HG02623 (cell line): ENCODE results near the gene HYAL4.
"Not testable (repeated sequence)": the region's sequence is repeated elsewhere in the genome, so short reads cannot be mapped to it uniquely, and the experiment has no call there.

ENCODE experiments used
- ATAC-seq: cut with Tn5 transposase; IDR thresholded peaks from one replicate; pipeline ENCODE4 v1.9.1; 2021; ENCODE audit warnings: moderate library complexity; ENCODE audit not compliant: unreplicated experiment

HYAL4 gene

DNA sequence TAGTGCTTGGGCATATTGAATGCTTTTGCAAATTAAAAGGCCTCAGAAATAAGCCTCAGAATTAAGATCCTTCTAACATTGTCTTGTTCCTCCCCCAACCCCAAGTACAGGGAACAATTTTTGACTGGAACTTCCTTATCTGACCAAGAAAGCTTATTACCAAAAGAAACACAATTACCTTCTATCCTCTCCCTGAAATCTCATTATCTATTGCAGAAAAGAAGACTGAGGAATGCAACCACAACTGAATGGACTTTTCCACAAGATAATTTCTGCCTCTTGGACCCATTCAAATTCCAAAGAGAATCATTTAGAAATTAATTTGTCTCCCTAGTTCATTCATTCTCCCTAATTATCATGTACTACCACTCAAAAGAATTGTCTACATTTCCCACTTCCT lies 43.2 kb downstream of the HYAL4 start:
- no peak for ATAC-seq

- ATAC-seq, result not testable (repeated sequence)
Measured at GRCh38 chr7:123894753-123895152, 49.8 kb downstream of the HYAL4 start.

DNA sequence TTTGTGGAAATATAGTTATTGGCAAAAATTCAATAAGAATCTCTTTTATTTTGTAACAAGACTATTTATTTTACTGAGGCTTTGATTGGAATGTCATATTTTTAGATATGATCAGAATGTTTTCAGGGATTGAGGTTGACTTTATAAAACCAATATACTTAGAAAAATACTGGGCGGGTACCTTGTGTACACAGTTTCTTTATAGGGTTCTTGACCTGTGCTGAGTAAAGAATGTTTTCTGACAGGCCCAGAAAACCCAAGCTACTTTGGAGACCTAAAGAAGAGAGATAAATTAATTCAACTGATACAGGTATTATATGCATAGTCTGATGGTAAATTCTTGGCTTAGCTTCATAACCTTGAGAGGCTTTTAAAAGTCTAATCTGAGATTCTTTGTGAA lies 56.1 kb downstream of the HYAL4 start:
- ATAC-seq, result no peak

DNA sequence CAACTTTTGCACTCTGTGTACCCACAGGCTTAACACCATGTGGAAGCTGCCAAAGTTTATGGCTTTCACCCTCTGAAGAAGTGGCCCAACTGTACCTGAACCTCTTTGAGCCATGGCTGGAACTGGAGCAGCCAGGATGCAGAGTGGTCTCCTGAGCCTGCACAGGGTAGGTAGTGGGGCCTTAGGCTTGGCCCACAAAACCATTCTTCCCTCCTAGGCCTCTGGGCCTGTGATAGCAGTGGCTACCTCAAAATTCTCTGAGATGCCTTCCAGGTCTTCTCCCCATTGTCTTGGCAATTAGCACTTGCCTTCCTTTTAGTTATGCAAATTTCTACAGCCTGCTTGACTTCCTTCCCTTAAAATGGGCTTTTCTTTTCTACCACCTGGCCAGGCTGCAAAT lies 60.7 kb downstream of the HYAL4 start:
- no peak for ATAC-seq

DNA sequence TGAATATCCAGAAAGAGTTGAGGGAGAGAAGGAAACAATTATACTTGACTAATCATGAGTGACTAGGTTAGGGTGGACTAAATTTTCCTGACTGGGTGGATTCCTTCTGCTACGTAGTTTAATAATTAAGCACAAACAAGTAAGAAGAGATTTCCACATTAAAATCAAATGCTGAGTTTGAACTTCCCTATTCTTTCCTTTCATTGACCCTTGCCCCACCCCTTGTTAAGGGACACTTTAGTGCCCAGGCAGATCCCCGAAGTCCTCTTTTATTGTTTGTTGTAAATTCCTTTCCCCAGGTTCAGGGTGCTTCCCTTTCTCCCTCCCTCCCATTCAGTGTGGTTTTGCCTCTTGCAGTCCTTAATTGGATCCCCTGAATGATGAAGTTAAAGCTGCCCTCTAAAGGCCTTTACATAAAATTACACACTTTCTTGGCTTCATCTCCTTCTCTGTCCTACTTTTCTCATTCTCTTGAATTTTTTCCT lies 71.3 kb downstream of the HYAL4 start:
- ATAC-seq, result peak; percentile 56

GRCh38 chr7:123917878-123918277 lies 72.9 kb downstream of the HYAL4 start:
- ATAC-seq, result no peak

GRCh38 chr7:123918309-123918708 lies 73.3 kb downstream of the HYAL4 start:
- ATAC-seq, result no peak

DNA sequence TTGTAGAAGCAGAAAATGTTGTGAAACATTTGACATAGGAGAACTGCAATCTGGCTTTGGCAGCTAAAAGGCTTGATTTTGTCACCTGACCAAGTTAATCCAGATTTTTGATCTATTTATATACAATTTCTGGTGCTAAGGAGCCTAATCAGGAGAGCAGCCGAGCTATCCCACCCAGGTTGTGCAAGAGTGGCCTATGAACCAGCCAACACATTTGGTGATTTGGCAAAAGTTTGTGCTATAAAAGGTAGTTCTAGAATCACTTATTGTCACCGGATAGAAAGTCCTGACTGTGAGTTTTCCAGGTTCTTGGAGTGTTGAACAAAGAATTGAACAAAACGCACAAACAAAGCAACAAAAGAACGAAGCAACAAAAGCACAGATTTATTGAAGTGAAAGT lies 78.6 kb downstream of the HYAL4 start:
- no peak for ATAC-seq

DNA sequence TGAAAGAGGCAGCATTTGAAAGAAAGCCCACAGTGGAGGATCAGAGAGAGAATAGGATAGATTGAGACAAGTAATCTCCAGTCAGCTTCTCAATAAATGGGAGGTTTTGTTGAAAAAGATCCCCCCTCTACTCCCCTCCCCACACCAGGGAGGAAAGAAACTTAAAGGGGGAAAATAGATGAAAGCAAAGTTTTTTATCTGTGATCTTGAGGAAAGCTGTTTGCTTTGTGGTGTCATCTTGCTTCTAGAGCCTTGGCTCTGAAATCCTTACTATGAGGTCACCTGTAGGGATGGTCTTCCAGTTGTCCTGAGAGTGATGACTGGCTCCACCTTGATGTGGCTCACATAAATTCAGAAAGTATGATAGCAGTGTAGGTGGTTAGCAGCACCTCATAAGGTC lies 80.0 kb downstream of the HYAL4 start, which contains the start of gene SPAM1:
Gene SPAM1 (plus strand): TSS at position 301 of the 400 bp plus-strand sequence. CDS start 28,330 bp downstream, outside the sequence.
- no peak for ATAC-seq
